HEK293 (cell line): ENCODE results near the gene MRPL4.
A peak's percentile ranks its signal among the peaks of the same experiment; 100 is the strongest.

Experiments used
- CTCF ChIA-PET: fragments of 350-600 bp; formaldehyde crosslinking; extraction: SDS; loops from one replicate; lab custom pipeline; 2021; ENCODE audit warnings: antibody characterized with exemption; lab: Yijun Ruan, JAX
- POLR2A ChIA-PET: fragments of 300-600 bp; formaldehyde crosslinking; extraction: SDS; loops from one replicate; lab custom pipeline; 2020; ENCODE audit warnings: antibody characterized with exemption, inconsistent platforms; lab: Yijun Ruan, JAX
- H3K27ac ChIP-seq: fragments of 200-500 bp; sonication (Bioruptor generic); 2 replicates; pipeline ENCODE4 v1.5.1; 2014; ENCODE audit warnings: low read depth, low read length, control low read depth, inconsistent platforms; ENCODE audit errors: extremely low read depth
- H3K36me3 ChIP-seq, 2 experiments: fragments of 200-500 bp in 1 of 2; sonication (Bioruptor generic) in 1 of 2; 1 replicate in 1 of 2; 2 replicates in 1 of 2; pipeline ENCODE4 v1.5.1; 2014 to 2017; ENCODE audit warnings: inconsistent platforms in 2 of 2, low read length in 2 of 2; ENCODE audit not compliant: control insufficient read depth in 2 of 2, insufficient read depth in 1 of 2
- H3K4me1 ChIP-seq: fragments of 200-500 bp; sonication (Bioruptor generic); 2 replicates; pipeline ENCODE4 v1.5.1; 2014; ENCODE audit warnings: mild to moderate bottlenecking, low read length, inconsistent platforms; ENCODE audit not compliant: control insufficient read depth, insufficient read depth
- H3K4me3 ChIP-seq: 2 replicates; pipeline ENCODE4 v1.5.1; 2011; ENCODE audit warnings: low read depth, mild to moderate bottlenecking, control low read depth, low read length, moderate library complexity
- H3K9me3 ChIP-seq: fragments of 200-500 bp; sonication (Bioruptor generic); 2 replicates; pipeline ENCODE4 v1.5.1; 2014; ENCODE audit warnings: low read depth, low read length, inconsistent platforms; ENCODE audit not compliant: control insufficient read depth, insufficient read depth
- BCL11A ChIP-seq: fragments of 450-650 bp; formaldehyde crosslinking; IDR thresholded peaks from 2 replicates; pipeline ENCODE4 v1.5.1; 2016; ENCODE audit warnings: low read depth, missing biosample characterization, missing genetic modification characterization
- RBAK ChIP-seq: fragments of 450-650 bp; formaldehyde crosslinking; IDR thresholded peaks from 2 replicates; pipeline ENCODE4 v1.5.1; 2016; ENCODE audit warnings: missing biosample characterization, missing genetic modification characterization
- ZFHX2 ChIP-seq: fragments of 450-650 bp; formaldehyde crosslinking; conservative IDR thresholded peaks from 2 replicates; pipeline ENCODE4 v1.5.1; 2016; ENCODE audit warnings: missing biosample characterization, missing genetic modification characterization
- ZIC2 ChIP-seq: fragments of 450-650 bp; formaldehyde crosslinking; IDR thresholded peaks from 2 replicates; pipeline ENCODE4 v1.5.1; 2016; ENCODE audit warnings: missing biosample characterization, missing genetic modification characterization
- ZNF140 ChIP-seq: fragments of 450-650 bp; formaldehyde crosslinking; IDR thresholded peaks from 2 replicates; pipeline ENCODE4 v1.5.1; 2016; ENCODE audit warnings: missing biosample characterization, missing genetic modification characterization
- ZNF202 ChIP-seq: fragments of 450-650 bp; formaldehyde crosslinking; IDR thresholded peaks from 2 replicates; pipeline ENCODE4 v1.5.1; 2016; ENCODE audit warnings: missing biosample characterization, missing genetic modification characterization, borderline replicate concordance
- ZNF24 ChIP-seq: fragments of 450-650 bp; formaldehyde crosslinking; IDR thresholded peaks from 2 replicates; pipeline ENCODE4 v1.5.1; 2016; ENCODE audit warnings: missing biosample characterization, missing genetic modification characterization
- ZNF274 ChIP-seq, 2 experiments: fragments of 200-500 bp in 1 of 2; fragments of 450-650 bp in 1 of 2; sonication (Bioruptor generic) in 1 of 2; formaldehyde crosslinking in 1 of 2; IDR thresholded peaks; 2 replicates each; pipeline versions ENCODE4 v1.5.1 to v1.6.1; 2014 to 2016; ENCODE audit warnings: borderline replicate concordance in 1 of 2, inconsistent platforms in 1 of 2, low read length in 1 of 2, missing biosample characterization in 1 of 2, missing genetic modification characterization in 1 of 2
- ZNF501 ChIP-seq: fragments of 450-650 bp; formaldehyde crosslinking; IDR thresholded peaks from 2 replicates; pipeline ENCODE4 v1.5.1; 2016; ENCODE audit warnings: missing biosample characterization, missing genetic modification characterization
- ZNF585B ChIP-seq: fragments of 450-650 bp; formaldehyde crosslinking; IDR thresholded peaks from 2 replicates; pipeline ENCODE4 v1.5.1; 2016; ENCODE audit warnings: missing biosample characterization, missing genetic modification characterization
- ZNF670 ChIP-seq: fragments of 450-650 bp; formaldehyde crosslinking; IDR thresholded peaks from 2 replicates; pipeline ENCODE4 v1.5.1; 2016; ENCODE audit warnings: missing biosample characterization, missing genetic modification characterization, low read depth
- ZNF747 ChIP-seq: fragments of 450-650 bp; formaldehyde crosslinking; IDR thresholded peaks from 2 replicates; pipeline ENCODE4 v1.5.1; 2016; ENCODE audit warnings: missing biosample characterization, missing genetic modification characterization
- TF ChIP-seq, protein P1 (sequence below): fragments of 450-650 bp; formaldehyde crosslinking; IDR thresholded peaks from 2 replicates; pipeline ENCODE4 v1.5.1; 2017; ENCODE audit warnings: missing biosample characterization, missing genetic modification characterization
- TF ChIP-seq, protein P2 (sequence below): fragments of 450-650 bp; formaldehyde crosslinking; IDR thresholded peaks from 2 replicates; pipeline ENCODE4 v1.5.1; 2016; ENCODE audit warnings: missing biosample characterization, missing genetic modification characterization
- TF ChIP-seq, protein P3 (sequence below): sonication (generic); formaldehyde crosslinking; IDR thresholded peaks from 2 replicates; pipeline ENCODE4 v1.8.1; 2022; ENCODE audit warnings: mild to moderate bottlenecking, moderate library complexity, missing genetic modification reagents
- TF ChIP-seq, protein P4 (sequence below): fragments of 450-650 bp; formaldehyde crosslinking; IDR thresholded peaks from 2 replicates; pipeline ENCODE4 v1.5.1; 2017; ENCODE audit warnings: missing biosample characterization, mild to moderate bottlenecking, missing genetic modification characterization, moderate library complexity
- TF ChIP-seq, protein P5 (sequence below): fragments of 450-650 bp; formaldehyde crosslinking; IDR thresholded peaks from 2 replicates; pipeline ENCODE4 v1.5.1; 2016; ENCODE audit warnings: missing biosample characterization, missing genetic modification characterization
- TF ChIP-seq, protein P6 (sequence below): fragments of 450-650 bp; formaldehyde crosslinking; IDR thresholded peaks from 2 replicates; pipeline ENCODE4 v1.5.1; 2016; ENCODE audit warnings: missing biosample characterization, missing genetic modification characterization

MRPL4 gene

DNA sequence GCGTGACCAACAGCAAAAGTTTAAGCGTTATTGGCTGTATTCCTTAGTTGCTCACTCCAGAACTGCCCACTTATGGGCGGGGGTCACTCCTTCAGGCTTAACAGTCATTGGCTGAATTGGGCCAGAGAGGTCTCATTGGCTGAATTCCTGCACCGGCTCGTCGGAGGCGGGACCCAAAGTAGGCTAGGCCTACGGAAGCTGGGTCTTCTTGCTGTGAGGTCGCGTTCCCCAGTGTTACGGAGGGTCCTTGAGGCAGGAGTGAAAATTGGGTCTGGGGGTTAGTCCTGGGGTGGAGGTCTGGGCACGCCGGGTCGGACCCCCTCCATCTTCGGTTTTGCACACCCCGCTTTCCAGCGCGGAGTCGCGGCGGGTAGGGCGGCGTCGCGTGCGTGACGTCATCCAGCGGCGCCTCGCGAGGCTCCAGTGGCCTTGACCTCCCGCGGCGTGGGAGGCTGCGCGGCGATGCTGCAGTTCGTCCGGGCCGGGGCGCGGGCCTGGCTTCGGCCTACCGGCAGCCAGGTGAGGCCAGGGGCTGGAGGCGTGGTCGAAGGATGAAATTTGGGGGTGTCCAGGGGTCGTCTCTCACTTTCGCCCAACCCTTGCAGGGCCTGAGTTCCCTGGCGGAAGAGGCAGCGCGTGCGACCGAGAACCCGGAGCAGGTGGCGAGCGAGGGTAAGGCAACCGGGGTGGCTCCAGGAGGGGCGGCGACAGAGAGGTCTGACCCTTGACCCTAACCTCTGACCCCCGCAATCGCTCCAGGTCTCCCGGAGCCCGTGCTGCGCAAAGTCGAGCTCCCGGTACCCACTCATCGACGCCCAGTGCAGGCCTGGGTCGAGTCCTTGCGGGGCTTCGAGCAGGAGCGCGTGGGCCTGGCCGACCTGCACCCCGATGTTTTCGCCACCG, at the start of gene MRPL4:
MRPL4 (plus strand) TSS at position 423 of the 903 bp plus-strand sequence; CDS start at position 463, 40 bp downstream.
- ChIA-PET CTCF (interaction anchor here (1.0 to 3.9 kb wide), 4 partner anchors 8 to 321 kb away, joined by 3 to 36 read pairs (median 18); partner anchors contain the start of genes ANGPTL6 and ICAM4), POLR2A (interaction anchor here (0.6 to 1.6 kb wide), 5 partner anchors 21 to 136 kb away, joined by 3 to 6 read pairs (median 4); partner anchors contain the start of genes DNMT1, S1PR2 and TYK2)
- no peaks in the 10 kb centered on the region for H3K4me1 ChIP-seq
- peaks cover 21 to 34% of the 10 kb centered on the region in 2 experiments; a peak in 2 of 3 replicates for H3K36me3 ChIP-seq
- peak within 1 kb of the TSS; percentile 26; the same call in 1 of the 2 replicates for H3K27ac ChIP-seq
- peak within 1 kb of the TSS; percentile 100 for H3K4me3 ChIP-seq
- no peaks in the 10 kb centered on the region for H3K9me3 ChIP-seq
- TF ChIP-seq, protein P1, sequence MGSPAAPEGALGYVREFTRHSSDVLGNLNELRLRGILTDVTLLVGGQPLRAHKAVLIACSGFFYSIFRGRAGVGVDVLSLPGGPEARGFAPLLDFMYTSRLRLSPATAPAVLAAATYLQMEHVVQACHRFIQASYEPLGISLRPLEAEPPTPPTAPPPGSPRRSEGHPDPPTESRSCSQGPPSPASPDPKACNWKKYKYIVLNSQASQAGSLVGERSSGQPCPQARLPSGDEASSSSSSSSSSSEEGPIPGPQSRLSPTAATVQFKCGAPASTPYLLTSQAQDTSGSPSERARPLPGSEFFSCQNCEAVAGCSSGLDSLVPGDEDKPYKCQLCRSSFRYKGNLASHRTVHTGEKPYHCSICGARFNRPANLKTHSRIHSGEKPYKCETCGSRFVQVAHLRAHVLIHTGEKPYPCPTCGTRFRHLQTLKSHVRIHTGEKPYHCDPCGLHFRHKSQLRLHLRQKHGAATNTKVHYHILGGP (tag by site-specific recombination): no peak
- peak; percentile 96 for TF ChIP-seq BCL11A
- TF ChIP-seq RBAK: no peak
- TF ChIP-seq, protein P2, sequence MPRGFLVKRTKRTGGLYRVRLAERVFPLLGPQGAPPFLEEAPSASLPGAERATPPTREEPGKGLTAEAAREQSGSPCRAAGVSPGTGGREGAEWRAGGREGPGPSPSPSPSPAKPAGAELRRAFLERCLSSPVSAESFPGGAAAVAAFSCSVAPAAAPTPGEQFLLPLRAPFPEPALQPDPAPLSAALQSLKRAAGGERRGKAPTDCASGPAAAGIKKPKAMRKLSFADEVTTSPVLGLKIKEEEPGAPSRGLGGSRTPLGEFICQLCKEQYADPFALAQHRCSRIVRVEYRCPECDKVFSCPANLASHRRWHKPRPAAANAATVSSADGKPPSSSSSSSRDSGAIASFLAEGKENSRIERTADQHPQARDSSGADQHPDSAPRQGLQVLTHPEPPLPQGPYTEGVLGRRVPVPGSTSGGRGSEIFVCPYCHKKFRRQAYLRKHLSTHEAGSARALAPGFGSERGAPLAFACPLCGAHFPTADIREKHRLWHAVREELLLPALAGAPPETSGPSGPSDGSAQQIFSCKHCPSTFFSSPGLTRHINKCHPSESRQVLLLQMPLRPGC (tag by site-specific recombination): peak; percentile 96
- TF ChIP-seq, protein P3, sequence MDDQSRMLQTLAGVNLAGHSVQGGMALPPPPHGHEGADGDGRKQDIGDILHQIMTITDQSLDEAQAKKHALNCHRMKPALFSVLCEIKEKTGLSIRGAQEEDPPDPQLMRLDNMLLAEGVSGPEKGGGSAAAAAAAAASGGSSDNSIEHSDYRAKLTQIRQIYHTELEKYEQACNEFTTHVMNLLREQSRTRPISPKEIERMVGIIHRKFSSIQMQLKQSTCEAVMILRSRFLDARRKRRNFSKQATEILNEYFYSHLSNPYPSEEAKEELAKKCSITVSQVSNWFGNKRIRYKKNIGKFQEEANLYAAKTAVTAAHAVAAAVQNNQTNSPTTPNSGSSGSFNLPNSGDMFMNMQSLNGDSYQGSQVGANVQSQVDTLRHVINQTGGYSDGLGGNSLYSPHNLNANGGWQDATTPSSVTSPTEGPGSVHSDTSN (CRISPR knock-in tag): peak; percentile 72
- no peak for TF ChIP-seq ZNF585B (tag by site-specific recombination)
- TF ChIP-seq, protein P4, sequence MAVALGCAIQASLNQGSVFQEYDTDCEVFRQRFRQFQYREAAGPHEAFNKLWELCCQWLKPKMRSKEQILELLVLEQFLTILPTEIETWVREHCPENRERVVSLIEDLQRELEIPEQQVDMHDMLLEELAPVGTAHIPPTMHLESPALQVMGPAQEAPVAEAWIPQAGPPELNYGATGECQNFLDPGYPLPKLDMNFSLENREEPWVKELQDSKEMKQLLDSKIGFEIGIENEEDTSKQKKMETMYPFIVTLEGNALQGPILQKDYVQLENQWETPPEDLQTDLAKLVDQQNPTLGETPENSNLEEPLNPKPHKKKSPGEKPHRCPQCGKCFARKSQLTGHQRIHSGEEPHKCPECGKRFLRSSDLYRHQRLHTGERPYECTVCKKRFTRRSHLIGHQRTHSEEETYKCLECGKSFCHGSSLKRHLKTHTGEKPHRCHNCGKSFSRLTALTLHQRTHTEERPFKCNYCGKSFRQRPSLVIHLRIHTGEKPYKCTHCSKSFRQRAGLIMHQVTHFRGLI (tag by site-specific recombination): peak; percentile 73
- no peak for TF ChIP-seq ZNF670 (tag by site-specific recombination)
- TF ChIP-seq ZNF274 (IDR thresholded peaks at IDR 0.05; ENCODE audit: low read length): no peak
- no peak for TF ChIP-seq ZNF274 (tag by site-specific recombination; IDR thresholded peaks at IDR 0.05; ENCODE audit: borderline replicate concordance)
- TF ChIP-seq, protein P5, sequence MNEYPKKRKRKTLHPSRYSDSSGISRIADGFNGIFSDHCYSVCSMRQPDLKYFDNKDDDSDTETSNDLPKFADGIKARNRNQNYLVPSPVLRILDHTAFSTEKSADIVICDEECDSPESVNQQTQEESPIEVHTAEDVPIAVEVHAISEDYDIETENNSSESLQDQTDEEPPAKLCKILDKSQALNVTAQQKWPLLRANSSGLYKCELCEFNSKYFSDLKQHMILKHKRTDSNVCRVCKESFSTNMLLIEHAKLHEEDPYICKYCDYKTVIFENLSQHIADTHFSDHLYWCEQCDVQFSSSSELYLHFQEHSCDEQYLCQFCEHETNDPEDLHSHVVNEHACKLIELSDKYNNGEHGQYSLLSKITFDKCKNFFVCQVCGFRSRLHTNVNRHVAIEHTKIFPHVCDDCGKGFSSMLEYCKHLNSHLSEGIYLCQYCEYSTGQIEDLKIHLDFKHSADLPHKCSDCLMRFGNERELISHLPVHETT (tag by site-specific recombination): peak; percentile 81
- peak; percentile 96 for TF ChIP-seq ZNF501 (tag by site-specific recombination)
- TF ChIP-seq ZNF24: peak; percentile 85; the same call in 1 of the 2 replicates
- no peak for TF ChIP-seq ZNF202
- TF ChIP-seq, protein P6, sequence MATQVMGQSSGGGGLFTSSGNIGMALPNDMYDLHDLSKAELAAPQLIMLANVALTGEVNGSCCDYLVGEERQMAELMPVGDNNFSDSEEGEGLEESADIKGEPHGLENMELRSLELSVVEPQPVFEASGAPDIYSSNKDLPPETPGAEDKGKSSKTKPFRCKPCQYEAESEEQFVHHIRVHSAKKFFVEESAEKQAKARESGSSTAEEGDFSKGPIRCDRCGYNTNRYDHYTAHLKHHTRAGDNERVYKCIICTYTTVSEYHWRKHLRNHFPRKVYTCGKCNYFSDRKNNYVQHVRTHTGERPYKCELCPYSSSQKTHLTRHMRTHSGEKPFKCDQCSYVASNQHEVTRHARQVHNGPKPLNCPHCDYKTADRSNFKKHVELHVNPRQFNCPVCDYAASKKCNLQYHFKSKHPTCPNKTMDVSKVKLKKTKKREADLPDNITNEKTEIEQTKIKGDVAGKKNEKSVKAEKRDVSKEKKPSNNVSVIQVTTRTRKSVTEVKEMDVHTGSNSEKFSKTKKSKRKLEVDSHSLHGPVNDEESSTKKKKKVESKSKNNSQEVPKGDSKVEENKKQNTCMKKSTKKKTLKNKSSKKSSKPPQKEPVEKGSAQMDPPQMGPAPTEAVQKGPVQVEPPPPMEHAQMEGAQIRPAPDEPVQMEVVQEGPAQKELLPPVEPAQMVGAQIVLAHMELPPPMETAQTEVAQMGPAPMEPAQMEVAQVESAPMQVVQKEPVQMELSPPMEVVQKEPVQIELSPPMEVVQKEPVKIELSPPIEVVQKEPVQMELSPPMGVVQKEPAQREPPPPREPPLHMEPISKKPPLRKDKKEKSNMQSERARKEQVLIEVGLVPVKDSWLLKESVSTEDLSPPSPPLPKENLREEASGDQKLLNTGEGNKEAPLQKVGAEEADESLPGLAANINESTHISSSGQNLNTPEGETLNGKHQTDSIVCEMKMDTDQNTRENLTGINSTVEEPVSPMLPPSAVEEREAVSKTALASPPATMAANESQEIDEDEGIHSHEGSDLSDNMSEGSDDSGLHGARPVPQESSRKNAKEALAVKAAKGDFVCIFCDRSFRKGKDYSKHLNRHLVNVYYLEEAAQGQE: peak; percentile 58; the same call in 1 of the 2 replicates
- TF ChIP-seq ZIC2: peak; percentile 92
- no peak for TF ChIP-seq ZNF140 (tag by site-specific recombination)
- peak; percentile 93 for TF ChIP-seq ZFHX2 (tag by site-specific recombination)
- TF ChIP-seq ZNF747 (tag by site-specific recombination): no peak
